OCI-LY7 (cell line): ENCODE data around the gene GPR180. TPM values are rescaled to one million over a fixed set of nuclear protein-coding genes. Genes with fewer than 3 reads are reported as not detected.

Experiments
- BruUV-seq: library from RNA; stranded (reverse); fragments of 400-500 nt; replicated peaks from 2 replicates; lab custom pipeline; 2021; lab: Mats Ljungman, UMichigan
- CTCF ChIA-PET: fragments of 300-600 bp; sonication (Branson Sonifier 250); formaldehyde crosslinking; loops from one replicate; lab custom pipeline; 2022; ENCODE audit warnings: antibody characterized with exemption; ENCODE audit not compliant: unreplicated experiment; lab: Charles Lee
- POLR2A ChIA-PET: fragments of 300-600 bp; sonication (Branson Sonifier 250); formaldehyde crosslinking; loops from one replicate; lab custom pipeline; 2022; ENCODE audit warnings: antibody characterized with exemption; lab: Charles Lee
- DNase-seq: peaks from one replicate; pipeline ENCODE4 v3.0.0-alpha.2; 2015; ENCODE audit warnings: low spot score
- H2AFZ ChIP-seq: fragments of 200-600 bp; sonication (generic), shearing (Covaris generic); 2 replicates; pipeline ENCODE4 v1.6.1; 2014; ENCODE audit warnings: mild to moderate bottlenecking, antibody characterized with exemption, low read length, moderate library complexity
- H3K27ac ChIP-seq: fragments of 200-600 bp; sonication (generic); 2 replicates; pipeline ENCODE4 v1.5.1; 2014; ENCODE audit warnings: mixed run types, low read depth, mild to moderate bottlenecking, moderate library complexity, low read length, inconsistent platforms; ENCODE audit not compliant: poor library complexity, severe bottlenecking
- H3K36me3 ChIP-seq: fragments of 200-600 bp; sonication (generic); 2 replicates; pipeline ENCODE4 v1.6.1; 2014; ENCODE audit warnings: mild to moderate bottlenecking, antibody characterized with exemption, low read length, moderate library complexity, mixed read lengths; ENCODE audit not compliant: insufficient read depth
- H3K4me1 ChIP-seq: fragments of 200-600 bp; sonication (generic); 2 replicates; pipeline ENCODE4 v1.5.1; 2014; ENCODE audit warnings: mild to moderate bottlenecking, low read length; ENCODE audit not compliant: insufficient read depth, poor library complexity, severe bottlenecking
- H3K4me2 ChIP-seq: fragments of 200-600 bp; sonication (generic); 2 replicates; pipeline ENCODE4 v1.6.1; 2014; ENCODE audit warnings: mild to moderate bottlenecking, low read length
- H3K4me3 ChIP-seq: fragments of 200-600 bp; sonication (generic); 2 replicates; pipeline ENCODE4 v1.5.1; 2014; ENCODE audit warnings: mild to moderate bottlenecking, low read depth, low read length; ENCODE audit not compliant: poor library complexity, severe bottlenecking
- H3K79me2 ChIP-seq: fragments of 200-600 bp; sonication (generic); 2 replicates; pipeline ENCODE4 v1.6.1; 2016; ENCODE audit warnings: low read depth, mild to moderate bottlenecking, low read length, moderate library complexity, mixed read lengths; ENCODE audit not compliant: insufficient read depth
- H3K9me2 ChIP-seq: fragments of 200-600 bp; sonication (generic); 2 replicates; pipeline ENCODE4 v1.6.1; 2016; ENCODE audit warnings: mild to moderate bottlenecking, low read length, mixed read lengths; ENCODE audit not compliant: insufficient read depth
- H3K9me3 ChIP-seq: fragments of 200-600 bp; sonication (generic); 2 replicates; pipeline ENCODE4 v1.6.1; 2014; ENCODE audit warnings: mild to moderate bottlenecking, mixed run types, low read length, mixed read lengths
- H4K20me1 ChIP-seq: fragments of 200-600 bp; sonication (generic); 2 replicates; pipeline ENCODE4 v1.6.1; 2014; ENCODE audit warnings: mild to moderate bottlenecking, antibody characterized with exemption, low read length, moderate library complexity, mixed read lengths; ENCODE audit not compliant: insufficient read depth
- CTCF ChIP-seq: fragments of 200-600 bp; sonication (generic); conservative IDR thresholded peaks from 2 replicates; pipeline ENCODE4 v1.5.1; 2014; ENCODE audit warnings: mild to moderate bottlenecking, antibody characterized with exemption, low read length, moderate library complexity, mixed read lengths
- EZH2phosphoT487 ChIP-seq: fragments of 200-600 bp; sonication (generic); IDR thresholded peaks from 2 replicates; pipeline ENCODE4 v1.6.1; 2018; ENCODE audit warnings: low read depth, borderline replicate concordance, mild to moderate bottlenecking, mixed run types, antibody characterized with exemption, low read length, moderate library complexity, mixed read lengths
- intact Hi-C: fragments of 100-400 bp; cut with micrococcal nuclease; formaldehyde crosslinking; loops from one replicate; pipeline ENCODE4 v1.10.0; 2022; ENCODE audit not compliant: unreplicated experiment
- total RNA-seq, 2 experiments: library from RNA; depleted of rRNA in 1 of 2; stranded (reverse); fragments of >200 nt in 1 of 2; shearing (Covaris generic) in 1 of 2; gene quantifications; 2 replicates each; pipeline ENCODE4 v1.2.3, GENCODE V29; 2014 to 2022

Gene GPR180
- total RNA-seq, 2 experiments from 2014 or later: 3.9 to 4.1 TPM

DNA sequence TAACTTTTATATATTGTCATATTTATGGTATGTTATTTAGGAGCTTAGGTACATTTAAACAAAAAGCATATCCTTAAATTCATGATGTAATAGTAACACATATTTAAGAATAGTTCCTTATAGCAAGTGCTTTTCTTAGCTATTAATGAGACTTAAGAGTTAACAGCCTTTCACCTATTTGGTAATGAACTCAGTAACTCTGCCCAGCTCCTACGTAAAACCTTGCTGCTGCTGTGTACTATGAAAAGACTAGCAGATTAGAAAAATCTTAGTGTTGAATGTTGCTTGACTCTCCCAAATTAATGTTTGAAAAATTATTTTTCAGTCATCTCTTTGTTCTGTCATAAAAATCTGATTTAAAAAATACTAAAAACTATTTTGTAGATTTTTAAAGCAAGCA is 6.9 kb downstream of the GPR180 start:
- Histone ChIP-seq H3K27ac (no peak overlapping the region), H4K20me1 (no peaks in the 10 kb centered on the region), H3K4me2 (no peak overlapping the region), H2AFZ (no peak overlapping the region), H3K4me3 (no peak overlapping the region), H3K4me1 (no peaks in the 10 kb centered on the region), H3K79me2 (peaks cover 4% of the 10 kb centered on the region; the same call in 1 of the 2 replicates), H3K9me2 (no peaks in the 10 kb centered on the region), H3K36me3 (peaks cover 68% of the 10 kb centered on the region), H3K9me3 (no peaks in the 10 kb centered on the region)
- BruUV-seq: no TSS peak
- CTCF ChIA-PET: no interaction called here
- no peak for DNase-seq
- POLR2A ChIA-PET: interaction anchor here (0.6 to 1.7 kb wide), 2 partner anchors 9 to 12 kb away, joined by 4 to 6 read pairs; no protein-coding TSS in a partner anchor
- intact Hi-C loops: no loop called here
- no peak for TF ChIP-seq CTCF
- no peak for TF ChIP-seq EZH2phosphoT487

DNA sequence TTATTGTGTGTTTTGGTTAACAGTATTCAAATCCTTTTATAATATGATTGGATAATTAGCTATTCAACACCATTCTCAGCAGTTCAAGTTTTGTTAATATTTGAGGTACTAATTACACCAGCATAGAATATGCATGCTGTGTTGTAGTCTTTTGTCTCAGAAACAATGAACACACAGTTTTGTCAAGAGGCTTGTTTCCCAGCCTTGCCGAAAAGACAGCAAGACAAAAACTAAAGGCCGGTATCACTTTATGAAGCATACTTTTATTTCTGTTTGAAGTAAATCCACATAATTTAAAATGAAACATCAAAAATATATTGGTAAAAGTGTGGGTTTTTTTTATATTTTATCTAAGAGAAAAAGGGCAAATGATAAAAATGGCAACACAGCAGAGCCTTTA is 7.5 kb downstream of the GPR180 start:
- intact Hi-C loops: no loop called here
- no peak for DNase-seq
- Histone ChIP-seq H3K4me3 (no peak overlapping the region), H3K27ac (no peak overlapping the region), H3K4me2 (no peak overlapping the region), H3K9me2 (no peaks in the 10 kb centered on the region), H2AFZ (no peak overlapping the region), H3K9me3 (no peaks in the 10 kb centered on the region), H3K36me3 (peaks cover 68% of the 10 kb centered on the region), H3K4me1 (no peaks in the 10 kb centered on the region), H3K79me2 (no peaks in the 10 kb centered on the region), H4K20me1 (no peaks in the 10 kb centered on the region)
- BruUV-seq: no TSS peak
- POLR2A ChIA-PET: interaction anchor here (0.6 to 1.7 kb wide), 2 partner anchors 9 to 11 kb away, joined by 4 to 6 read pairs; no protein-coding TSS in a partner anchor
- TF ChIP-seq EZH2phosphoT487 (no peak), CTCF (no peak)
- CTCF ChIA-PET: no interaction called here

DNA sequence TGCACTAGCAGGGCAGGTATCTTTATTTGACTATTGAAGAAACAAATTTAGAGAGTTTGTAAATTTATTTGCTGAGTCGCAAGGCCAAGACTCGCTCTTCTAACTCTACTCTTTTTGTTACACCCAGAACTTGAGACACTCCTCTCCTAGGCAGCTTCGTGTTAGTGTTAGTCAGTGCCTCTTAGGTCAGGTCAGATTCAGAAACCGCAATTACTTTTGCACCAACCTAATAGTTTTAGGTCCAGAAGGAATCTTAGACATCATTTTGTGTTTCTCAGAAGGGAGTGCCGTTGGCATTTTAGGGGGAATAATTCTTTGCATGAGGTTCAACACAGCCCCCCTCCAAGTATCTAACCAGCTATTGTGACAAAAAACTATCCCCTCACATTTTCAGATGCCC is 8.8 kb downstream of the GPR180 start:
- Histone ChIP-seq H4K20me1 (no peaks in the 10 kb centered on the region), H3K4me1 (no peaks in the 10 kb centered on the region), H3K36me3 (peaks cover 63% of the 10 kb centered on the region), H3K4me3 (no peak overlapping the region), H3K27ac (no peak overlapping the region), H3K4me2 (no peak overlapping the region), H2AFZ (no peak overlapping the region), H3K9me3 (no peaks in the 10 kb centered on the region), H3K9me2 (no peaks in the 10 kb centered on the region), H3K79me2 (no peaks in the 10 kb centered on the region)
- BruUV-seq: no TSS peak
- POLR2A ChIA-PET: no interaction called here
- intact Hi-C loops: no loop called here
- DNase-seq: no peak
- TF ChIP-seq CTCF: no peak
- TF ChIP-seq EZH2phosphoT487: no peak
- CTCF ChIA-PET: no interaction called here
